ENCODE results near the gene INTS12.

DNA sequence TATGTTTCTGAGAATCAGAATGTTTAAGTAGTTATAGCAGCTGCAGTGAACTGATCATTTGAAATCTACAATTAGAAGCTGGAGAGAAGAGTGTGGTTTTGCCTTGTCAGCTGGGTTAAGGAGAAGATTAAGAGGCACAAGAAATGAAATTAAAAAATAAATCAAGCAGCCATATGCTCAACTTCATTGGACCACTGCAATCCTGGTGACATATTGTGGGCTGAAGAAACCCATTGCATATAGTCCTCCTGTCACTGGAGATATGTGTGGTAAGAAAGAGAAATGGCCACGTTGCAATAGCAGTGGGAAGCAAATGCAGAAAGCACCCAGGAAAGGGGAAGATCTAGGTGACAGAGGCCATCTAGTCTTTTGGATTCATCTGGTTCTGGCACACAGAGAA is 63.0 kb downstream of the INTS12 start:
- TF ChIP-seq, protein P1, sequence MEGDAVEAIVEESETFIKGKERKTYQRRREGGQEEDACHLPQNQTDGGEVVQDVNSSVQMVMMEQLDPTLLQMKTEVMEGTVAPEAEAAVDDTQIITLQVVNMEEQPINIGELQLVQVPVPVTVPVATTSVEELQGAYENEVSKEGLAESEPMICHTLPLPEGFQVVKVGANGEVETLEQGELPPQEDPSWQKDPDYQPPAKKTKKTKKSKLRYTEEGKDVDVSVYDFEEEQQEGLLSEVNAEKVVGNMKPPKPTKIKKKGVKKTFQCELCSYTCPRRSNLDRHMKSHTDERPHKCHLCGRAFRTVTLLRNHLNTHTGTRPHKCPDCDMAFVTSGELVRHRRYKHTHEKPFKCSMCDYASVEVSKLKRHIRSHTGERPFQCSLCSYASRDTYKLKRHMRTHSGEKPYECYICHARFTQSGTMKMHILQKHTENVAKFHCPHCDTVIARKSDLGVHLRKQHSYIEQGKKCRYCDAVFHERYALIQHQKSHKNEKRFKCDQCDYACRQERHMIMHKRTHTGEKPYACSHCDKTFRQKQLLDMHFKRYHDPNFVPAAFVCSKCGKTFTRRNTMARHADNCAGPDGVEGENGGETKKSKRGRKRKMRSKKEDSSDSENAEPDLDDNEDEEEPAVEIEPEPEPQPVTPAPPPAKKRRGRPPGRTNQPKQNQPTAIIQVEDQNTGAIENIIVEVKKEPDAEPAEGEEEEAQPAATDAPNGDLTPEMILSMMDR (IDR thresholded peaks at IDR 0.05) = no peak
- no peak for TF ChIP-seq POLR2A (IDR thresholded peaks at IDR 0.05)
- no peak for TF ChIP-seq POLR2AphosphoS5 (IDR thresholded peaks at IDR 0.05)
